Adrenal gland (tissue), 5 donors: ENCODE results near the gene HSD17B2.

Experiments
- CTCF ChIP-seq, 6 experiments: fragments of 450-650 bp in 4 of 6; fragments of 200-600 bp in 2 of 6; sonication (generic) in 1 of 6; IDR thresholded peaks; 1 replicate in 5 of 6; 2 replicates in 1 of 6; pipeline versions ENCODE4 v1.5.1 to v1.8.0; 2016 to 2021; ENCODE audit warnings: antibody characterized with exemption in 6 of 6, mild to moderate bottlenecking in 2 of 6, moderate library complexity in 1 of 6
- POLR2A ChIP-seq, 2 donors: fragments of 450-650 bp; IDR thresholded peaks; one replicate each; pipeline ENCODE4 v1.6.1; 2017; ENCODE audit warnings: antibody characterized with exemption in 2 of 2, mild to moderate bottlenecking in 2 of 2, moderate library complexity in 1 of 2
- donor health status: DM: no; HTN: no; CAD: no.

- TF ChIP-seq CTCF (IDR thresholded peaks at IDR 0.05), result no peak
- no peak for TF ChIP-seq POLR2A (IDR thresholded peaks at IDR 0.05)
These were observed 18.1 kb upstream of the HSD17B2 start for GRCh38 chr16:82016964-82017363.
